GM21619 (cell line): Measurements from ENCODE around the gene MZB1.

Experiments
- ATAC-seq: cut with Tn5 transposase; IDR thresholded peaks from one replicate; pipeline ENCODE4 v1.9.1; 2021; ENCODE audit not compliant: unreplicated experiment

Gene MZB1

GRCh38 chr5:139340051-139340450, 49.7 kb downstream of the MZB1 start:
- no peak for ATAC-seq
